Astrocyte of the cerebellum (primary cell): ENCODE data around the gene SSC4D.

Source experiments
- DNase-seq: peaks from one replicate; pipeline ENCODE4 v3.0.0-alpha.2; 2011; ENCODE audit warnings: low read depth
- H3K4me3 ChIP-seq: 2 replicates; pipeline ENCODE4 v1.5.1; 2011; ENCODE audit warnings: mild to moderate bottlenecking, low read depth, low read length, moderate library complexity
- in situ Hi-C: cut with HindIII; loops from 2 replicates; pipeline ENCODE4 v1.10.0; 2017; ENCODE audit warnings: low sequenced_read_pairs
- TF ChIP-seq, protein P1 (sequence below): IDR thresholded peaks from 2 replicates; pipeline ENCODE4 v1.5.1; 2012; ENCODE audit warnings: low read length, low read depth, moderate library complexity, mild to moderate bottlenecking; ENCODE audit errors: missing control alignments

Gene SSC4D

DNA sequence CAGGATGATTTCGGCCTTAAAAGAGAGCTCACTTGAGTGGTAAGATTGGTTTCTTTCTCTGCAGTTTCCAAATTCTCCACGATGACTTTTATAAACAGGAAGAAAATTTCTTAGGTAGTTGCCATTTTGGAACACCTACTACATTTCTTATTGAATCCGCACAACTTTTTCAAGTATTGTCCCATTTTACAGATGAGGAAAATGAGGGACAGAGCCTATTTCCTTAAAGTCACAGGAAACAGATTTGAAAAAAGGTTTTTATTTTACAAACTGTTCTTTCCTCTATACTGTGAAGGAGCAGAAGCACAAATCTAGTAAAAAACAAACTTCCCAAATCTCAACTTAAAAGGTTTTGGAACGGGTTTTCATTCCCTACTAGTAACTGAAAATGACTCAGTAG is 53.4 kb downstream of the SSC4D start:
- in situ Hi-C loops: no loop called here
- no peak for DNase-seq
- no peak overlapping the region for H3K4me3 ChIP-seq
- TF ChIP-seq, protein P1, sequence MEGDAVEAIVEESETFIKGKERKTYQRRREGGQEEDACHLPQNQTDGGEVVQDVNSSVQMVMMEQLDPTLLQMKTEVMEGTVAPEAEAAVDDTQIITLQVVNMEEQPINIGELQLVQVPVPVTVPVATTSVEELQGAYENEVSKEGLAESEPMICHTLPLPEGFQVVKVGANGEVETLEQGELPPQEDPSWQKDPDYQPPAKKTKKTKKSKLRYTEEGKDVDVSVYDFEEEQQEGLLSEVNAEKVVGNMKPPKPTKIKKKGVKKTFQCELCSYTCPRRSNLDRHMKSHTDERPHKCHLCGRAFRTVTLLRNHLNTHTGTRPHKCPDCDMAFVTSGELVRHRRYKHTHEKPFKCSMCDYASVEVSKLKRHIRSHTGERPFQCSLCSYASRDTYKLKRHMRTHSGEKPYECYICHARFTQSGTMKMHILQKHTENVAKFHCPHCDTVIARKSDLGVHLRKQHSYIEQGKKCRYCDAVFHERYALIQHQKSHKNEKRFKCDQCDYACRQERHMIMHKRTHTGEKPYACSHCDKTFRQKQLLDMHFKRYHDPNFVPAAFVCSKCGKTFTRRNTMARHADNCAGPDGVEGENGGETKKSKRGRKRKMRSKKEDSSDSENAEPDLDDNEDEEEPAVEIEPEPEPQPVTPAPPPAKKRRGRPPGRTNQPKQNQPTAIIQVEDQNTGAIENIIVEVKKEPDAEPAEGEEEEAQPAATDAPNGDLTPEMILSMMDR: no peak

DNA sequence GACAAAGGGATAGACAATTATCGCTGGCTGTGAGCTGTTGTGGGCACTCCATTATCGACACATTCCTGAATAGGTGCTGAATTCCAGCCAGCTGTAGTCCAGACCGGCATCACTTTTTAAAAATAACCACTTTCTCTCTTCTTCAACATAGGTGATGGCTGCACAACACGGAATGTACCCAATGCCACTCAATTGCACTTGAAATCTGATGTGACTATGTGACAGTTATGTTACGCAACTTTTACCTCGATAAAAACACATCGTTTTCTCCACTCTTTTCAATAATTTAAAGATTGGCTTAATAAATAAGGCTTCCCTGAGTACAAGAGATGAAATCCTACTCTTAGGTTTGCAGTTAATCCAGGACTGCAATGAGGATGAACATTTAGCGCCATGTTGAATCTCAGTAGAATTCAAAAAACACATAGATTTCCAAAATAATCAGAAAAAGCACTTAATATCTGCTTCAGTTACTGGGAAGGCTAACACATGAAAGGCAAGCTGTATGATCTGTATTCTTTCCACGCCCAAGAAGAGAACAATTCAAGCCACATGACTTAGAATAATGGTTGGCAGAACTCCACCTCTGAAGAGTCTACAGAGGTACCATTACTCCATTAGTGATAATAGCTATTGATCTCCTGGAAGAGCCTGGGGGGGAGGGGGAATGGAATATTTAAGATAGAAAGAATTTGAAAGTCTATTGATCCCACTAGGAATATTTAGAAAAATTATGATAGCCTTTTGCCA is 54.3 kb downstream of the SSC4D start:
- H3K4me3 ChIP-seq: no peak overlapping the region
- TF ChIP-seq, protein P1: no peak
- in situ Hi-C loops: no loop called here
- DNase-seq: no peak

DNA sequence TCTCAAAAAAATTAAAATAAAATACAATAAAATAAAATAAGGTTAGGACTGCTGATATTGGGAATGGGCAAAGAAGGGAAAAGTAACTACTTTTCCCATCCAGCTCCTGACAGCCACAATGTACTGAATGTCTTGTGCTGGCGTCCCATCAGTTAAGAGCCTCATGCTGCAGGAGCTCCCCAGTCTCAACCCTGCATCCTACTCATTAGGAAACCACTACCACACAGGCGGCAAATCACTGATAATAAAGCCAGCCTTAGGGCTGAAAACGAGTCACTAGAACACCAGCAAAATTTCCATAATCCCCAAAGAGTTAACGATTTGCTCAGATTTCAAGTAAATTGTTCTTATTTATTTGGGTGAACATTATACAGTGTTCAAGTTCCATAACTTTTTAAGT is 55.0 kb downstream of the SSC4D start:
- TF ChIP-seq, protein P1: no peak
- DNase-seq: no peak
- no peak overlapping the region for H3K4me3 ChIP-seq
- in situ Hi-C loops: no loop called here

DNA sequence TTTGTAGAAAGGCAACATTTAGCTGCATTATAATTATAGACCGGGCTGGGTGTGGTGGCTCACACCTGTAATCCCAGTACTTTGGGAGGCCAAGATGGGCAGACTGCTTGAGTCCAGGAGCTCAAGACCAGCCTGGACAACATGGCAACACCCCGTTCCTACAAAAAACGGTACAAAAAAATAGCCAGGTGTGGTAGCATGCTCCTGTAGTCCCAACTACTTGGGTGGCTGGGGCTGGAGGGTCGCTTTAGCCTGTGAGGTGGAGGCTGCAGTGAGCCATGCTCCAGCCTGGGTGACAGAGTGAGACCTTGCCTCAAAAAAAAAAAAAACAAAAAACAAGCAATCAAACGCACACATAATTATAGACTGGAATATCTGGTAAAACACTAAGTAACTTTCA is 55.8 kb downstream of the SSC4D start:
- no peak overlapping the region for H3K4me3 ChIP-seq
- in situ Hi-C loops: no loop called here
- DNase-seq: no peak

DNA sequence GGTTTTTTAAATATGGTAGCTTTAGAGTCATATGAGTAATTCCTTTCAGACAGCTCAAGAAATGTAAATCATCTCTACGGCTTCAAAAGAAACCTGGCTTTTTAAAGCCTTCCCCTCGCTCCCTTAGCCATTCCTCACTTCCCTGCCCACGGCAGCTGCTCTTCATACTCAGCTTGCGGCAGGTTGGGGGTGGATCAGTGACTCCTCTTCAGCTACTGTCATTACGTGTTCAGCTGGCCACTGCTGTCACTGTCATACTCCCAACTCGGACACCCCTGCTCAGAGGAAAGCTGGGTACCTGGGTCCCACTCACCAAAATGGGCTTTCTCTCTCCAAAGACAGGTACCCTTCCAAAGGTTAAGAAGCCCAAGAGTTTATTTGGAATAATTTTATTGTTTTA is 57.3 kb downstream of the SSC4D start:
- no peak overlapping the region for H3K4me3 ChIP-seq
- TF ChIP-seq, protein P1: no peak
- DNase-seq: no peak
- in situ Hi-C loops: no loop called here

More for the DNA sequence above, 55.8 kb downstream of the SSC4D start:
- TF ChIP-seq, protein P1: no peak

DNA sequence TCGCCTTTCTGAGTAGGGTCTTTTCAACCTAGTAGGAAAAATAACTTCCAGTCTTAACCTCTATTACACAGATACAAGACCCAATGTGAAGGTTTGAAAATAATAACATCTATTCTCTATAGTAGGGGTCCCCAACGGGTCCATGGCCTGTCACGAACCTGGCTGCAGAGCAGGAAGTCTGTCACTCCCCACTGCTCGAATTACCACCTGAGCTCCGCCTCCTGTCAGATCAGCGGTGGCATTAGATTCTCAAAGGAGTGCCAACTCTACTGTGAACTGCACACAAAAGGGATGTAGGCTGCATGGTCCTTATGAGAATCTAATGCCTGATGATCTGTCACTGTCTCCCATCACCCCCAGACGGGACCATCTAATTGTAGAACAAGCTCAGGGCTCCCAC is 58.1 kb downstream of the SSC4D start:
- DNase-seq: no peak
- TF ChIP-seq, protein P1: no peak
- no peak overlapping the region for H3K4me3 ChIP-seq
- in situ Hi-C loops: no loop called here
